Activated CD4-positive, alpha-beta T cell treated with anti-CD3 and anti-CD28 coated beads for 48 hours (primary cell): ENCODE measurements around the gene CFLAR.
"Not testable (repeated sequence)": the region's sequence is repeated elsewhere in the genome, so short reads cannot be mapped to it uniquely, and the experiment has no call there.

ENCODE experiments used
- DNase-seq: peaks from one replicate; pipeline ENCODE4 v3.0.0-alpha.2; 2020

Gene CFLAR

DNA sequence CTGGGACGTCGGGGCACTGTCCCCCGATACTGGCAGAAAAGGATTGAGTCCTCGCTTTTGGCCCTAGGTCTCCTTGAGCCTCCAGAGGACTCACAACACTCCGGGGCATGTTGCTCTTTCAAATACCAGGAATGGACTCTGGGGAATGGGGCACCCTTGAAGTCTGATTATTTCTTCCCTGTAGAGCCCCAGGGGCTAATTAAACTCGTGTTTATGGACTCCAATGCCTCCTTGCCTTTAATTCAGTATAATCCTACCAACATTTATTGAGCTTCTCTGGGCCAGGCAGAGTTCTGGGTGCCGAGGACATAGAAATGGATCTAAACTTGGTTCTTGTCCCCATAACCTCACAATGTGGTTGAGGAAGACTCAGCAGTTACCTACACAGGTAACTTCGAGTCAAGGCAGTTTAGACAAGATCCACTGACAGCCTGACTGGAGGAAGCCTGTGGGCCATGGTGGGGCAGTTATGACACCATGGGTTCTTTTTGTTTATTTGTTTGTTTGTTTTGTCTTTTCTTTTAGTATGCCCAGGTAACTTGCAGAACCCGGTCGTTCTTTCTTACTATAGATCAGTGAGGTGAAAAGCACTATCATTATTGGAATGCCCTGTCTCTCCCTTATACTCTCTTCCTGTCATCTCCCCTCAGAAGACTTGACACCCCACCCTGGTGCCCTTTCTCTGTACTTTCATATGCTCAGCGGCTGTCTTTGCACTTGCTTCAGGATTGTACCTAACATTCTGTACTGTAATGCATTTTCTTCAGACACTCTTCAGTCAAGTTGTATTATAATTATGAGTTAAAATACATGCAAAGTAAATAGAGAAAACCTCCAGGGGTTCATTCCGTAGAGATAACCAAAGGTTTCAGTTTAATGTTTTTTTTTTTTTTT is 3.2 kb downstream of the CFLAR start:
- DNase-seq = peak; percentile 39

DNA sequence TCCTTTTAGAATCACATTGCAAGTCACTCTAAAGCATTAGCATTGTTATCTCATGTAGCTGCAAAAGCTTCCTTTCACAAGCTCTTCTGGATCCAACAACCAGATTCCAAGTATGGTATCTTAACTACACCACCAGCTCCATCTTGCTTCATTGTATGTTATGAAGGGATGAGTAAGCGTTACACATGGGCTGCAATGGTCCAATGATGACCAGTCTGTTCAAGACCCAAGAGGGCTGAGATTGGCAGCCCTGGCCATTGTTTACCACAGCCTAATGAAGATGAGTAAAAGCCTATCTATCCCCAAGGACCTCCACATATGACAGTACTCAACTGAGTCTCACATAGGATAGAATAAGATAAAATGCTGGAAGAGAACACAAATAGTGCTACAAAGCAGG is 6.3 kb downstream of the CFLAR start:
- no peak for DNase-seq

DNA sequence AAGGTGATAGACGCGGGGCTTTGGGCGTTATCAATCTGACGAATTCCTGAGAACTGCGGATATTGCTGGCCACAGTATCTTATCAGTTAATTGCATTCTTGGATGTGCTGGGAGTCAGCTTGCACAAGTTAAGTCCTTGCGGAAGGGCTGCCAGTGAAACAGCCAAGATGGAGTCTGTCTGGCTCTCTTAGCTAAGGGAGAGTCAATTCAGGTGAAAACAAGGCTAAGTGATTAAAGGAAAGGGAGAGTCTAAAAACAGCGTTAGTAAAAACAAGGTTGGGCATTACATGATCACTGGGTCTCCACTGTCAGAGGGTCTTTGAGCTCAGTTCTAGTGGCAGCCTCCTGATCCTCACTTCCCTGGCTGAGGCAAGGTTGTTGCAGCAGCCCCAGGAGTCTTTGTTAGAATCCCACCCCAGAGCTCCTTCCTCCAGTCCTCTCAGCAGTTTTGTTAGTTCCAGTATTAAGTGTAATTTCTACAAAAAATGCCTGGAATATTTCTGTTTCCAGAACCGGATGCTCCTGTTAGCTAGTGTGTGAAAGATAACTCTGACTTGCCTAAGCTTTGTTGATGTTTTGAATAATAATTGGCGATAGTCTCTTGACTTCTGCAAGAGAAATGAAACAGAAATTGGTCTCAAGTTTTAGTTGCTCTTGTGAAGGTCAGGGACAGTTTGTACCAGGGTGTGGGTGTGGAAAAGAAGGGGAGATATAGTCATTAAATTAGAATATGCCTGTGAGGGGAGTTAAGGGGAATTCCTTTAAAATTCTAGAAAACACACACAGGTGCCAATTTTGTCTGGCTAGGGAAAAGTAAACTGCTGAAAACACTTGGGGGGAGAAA is 10.6 kb downstream of the CFLAR start:
- no peak for DNase-seq

DNA sequence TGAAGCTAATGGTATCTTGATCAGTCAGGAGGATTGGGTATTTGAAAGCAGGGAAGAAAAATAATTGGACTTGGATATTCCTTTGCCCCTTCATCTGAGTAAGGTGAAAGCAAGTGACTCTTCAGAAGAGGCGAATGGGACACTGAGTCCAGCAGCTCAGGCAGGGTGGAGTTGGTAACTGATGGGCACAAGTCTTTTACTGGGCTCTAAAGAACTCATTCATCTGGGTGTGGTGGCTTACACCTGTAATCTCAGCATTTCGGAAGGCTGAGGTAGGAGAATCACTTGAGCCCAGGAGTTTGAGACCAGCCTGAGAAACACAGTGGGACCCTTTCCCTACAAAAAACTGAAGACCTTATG is 11.2 kb downstream of the CFLAR start:
- DNase-seq = no peak

DNA sequence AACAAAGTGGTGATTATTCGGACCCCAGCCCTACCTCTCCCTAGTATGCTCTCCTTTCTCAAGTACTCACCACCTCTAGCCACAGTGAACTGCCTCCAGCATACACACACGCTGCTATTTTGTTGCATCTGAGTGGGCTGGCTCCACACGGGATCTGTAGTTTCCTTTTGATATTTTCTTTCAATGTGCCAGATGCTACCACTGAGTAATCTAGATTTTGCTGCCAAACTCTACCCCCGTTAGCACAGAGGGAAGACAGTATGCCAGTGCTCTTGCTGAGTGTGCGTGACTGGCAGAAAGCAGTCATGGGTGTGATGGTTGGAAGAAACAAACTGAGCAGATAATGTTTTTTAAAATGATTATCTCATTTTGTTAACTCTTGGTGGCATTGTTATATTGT is 11.6 kb downstream of the CFLAR start:
- DNase-seq = peak; percentile 76

DNA sequence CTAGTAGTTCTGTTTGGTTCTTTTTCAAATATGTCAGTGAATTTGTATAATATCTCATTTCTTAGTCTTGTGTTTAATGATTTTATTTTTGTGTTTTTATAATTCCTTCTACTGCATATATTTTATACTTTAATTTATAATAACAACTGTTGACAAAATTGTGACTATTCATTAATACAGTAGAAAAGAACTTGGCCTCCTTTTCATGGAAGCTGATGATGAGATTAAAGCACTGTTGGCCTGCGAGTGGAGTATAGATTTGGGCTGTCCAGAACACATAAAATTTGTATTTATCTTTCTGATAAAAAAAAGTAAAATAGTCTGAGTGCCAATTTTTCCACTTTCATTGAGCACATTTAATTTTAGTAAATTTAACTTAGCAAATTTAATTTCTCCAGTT is 12.1 kb downstream of the CFLAR start:
- no peak for DNase-seq

DNA sequence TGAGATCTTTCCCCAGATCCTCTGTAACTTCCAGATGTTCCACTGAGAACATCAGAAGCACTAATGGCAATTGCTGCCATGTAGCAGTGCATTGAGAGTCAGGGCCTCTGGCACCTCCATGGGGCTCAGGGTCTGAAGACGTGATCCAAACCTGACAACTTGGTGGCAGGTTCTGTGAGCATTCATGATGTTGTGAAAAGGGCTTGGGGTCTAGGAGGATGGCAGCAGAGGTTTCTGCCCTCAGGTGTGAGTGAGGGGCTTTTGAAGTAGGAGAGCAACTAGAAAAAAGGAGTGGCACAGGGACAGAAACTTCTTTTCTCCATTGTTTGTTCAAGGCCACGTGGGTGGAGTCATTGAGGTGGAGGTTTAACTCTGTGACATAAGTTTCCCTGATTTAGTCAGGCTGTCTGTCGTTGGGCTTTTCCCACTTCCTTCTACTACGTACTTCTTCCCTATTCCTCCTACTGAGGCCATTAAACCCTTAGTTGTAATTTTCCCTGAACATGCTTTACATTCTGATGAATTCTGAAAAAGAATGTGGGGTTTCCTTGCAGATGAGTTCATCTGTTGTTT is 13.1 kb downstream of the CFLAR start:
- DNase-seq = peak; percentile 64

DNA sequence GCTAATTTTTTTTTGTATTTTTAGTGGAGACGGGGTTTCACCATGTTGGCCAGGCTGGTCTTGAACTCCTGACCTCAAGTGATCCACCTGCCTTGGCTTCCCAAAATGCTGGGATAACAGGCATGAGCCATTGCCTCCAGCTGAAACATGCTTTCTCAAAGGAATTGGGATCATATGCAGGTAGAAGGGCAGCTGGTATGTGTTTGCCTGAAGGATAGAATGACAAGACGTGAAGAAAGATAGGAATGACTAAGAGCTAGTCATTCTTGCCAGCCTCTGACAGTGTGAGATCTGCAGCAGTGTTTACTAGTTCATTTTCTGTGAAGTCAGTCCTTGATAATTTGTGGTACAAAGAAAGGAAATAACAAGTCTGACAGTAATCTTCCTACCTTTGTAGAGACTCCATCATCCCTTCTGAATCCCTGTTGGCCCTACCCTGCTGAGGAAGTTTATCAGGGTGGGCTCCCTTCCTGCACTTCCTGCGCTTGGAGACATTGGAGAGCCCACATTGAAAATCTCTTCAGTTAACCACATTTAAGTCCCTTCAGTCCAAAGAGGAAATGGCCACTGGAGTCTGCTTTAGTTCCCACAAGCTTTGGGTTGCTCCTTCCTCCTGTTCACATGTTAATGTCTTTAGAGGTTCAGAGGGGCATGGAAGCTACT is 14.7 kb downstream of the CFLAR start:
- DNase-seq = peak; percentile 41

DNA sequence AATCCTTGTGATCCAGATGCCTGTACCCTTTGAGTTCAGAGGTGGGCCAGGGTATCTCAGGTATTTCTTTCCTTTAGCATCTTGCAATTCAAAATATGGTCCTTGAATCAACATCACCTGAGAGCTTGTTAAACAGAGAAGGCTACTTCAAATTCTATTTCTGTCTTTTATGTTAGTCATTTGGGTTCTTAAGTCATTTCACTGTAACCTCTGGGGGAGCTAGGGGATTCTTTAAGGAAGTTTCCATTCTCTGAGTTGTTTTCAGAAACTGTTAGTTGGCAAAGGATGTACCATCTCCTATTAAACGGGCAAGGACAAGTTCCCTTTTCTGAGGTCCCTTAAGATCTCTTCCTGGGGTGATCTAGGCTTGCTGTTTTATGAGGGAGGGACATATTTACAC is 16.6 kb downstream of the CFLAR start:
- DNase-seq = no peak

DNA sequence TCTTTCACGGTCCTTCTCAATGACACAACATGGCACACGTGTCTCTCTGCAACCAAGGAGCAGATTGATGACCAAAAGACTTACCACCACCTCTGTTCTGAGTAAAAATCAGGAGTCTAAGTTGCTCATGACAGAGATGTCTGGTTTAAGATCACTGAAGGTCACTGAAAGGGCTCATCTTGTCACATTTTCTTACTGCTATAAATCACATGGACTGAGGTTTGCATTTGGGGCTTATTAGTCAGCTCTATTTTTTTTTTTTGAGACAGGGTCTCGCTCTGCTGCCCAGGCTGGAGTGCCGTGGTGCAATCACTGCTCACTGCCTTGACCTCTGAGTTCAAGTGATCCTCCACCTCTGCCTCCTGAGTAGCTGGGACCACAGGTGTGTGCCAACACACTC is 19.4 kb downstream of the CFLAR start:
- no peak for DNase-seq

DNA sequence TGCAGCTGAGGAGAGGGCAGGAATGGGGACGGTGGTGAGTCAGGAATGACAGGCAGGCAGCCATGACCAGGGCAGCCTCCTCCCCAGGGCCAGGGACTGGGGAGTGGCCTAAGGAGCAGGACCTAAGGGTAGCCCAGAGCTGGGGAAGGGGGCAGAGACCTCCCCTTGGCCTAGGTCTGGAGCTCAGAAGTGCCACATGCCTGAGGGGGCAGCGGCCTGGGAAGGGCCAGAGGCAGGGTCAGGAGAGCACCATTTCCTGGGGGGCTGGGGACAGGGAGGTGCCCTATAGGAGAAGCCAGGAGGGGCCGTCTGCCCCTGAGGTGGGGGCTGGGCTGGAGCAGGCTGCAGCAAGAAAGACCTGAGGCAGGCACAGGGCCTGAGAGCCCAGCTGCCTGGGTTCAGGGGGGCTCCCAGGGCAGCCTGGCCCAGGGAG is 20.9 kb downstream of the CFLAR start:
- no peak for DNase-seq

DNA sequence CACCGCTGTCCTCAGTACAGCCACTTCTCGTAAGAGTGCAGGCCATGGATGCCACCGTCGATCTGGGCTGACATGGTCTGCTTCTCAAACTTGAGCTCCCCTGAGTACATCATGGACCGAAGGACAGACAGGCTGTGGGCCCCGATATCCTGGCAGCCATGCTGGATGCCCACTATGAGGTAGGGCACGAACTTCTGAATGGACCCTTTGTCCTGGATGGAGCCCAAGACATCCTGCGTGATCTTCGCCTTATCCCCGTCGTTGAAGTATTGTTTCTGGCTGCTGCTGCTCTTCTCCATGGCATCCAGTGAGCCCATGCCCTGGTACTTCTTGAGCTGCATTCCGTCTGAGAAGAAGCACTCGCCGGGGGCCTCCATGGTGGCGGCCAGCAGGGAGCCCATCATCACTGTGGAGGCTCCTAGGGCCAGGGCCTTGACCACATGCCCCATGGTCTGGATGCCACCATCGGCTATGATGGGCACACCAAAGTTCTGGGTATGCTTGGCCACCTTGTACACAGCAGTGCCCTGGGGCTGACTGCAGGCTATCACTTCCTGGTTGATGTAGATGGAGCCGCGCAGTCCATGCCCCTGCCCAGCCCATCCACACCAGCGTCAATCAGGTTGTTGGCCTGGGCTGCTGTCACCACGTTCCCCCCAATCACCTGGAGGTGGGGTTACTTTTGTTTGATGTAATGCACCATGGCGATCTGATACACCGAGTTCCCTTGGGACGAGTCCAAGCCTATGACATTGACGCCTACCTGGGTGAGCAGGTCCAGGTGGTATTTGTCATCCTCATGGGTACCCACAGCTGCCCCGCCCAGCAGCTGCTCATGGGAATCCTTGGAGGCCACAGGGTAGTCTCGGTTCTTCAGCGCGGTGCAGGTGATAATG is 21.8 kb downstream of the CFLAR start:
- no peak for DNase-seq

DNA sequence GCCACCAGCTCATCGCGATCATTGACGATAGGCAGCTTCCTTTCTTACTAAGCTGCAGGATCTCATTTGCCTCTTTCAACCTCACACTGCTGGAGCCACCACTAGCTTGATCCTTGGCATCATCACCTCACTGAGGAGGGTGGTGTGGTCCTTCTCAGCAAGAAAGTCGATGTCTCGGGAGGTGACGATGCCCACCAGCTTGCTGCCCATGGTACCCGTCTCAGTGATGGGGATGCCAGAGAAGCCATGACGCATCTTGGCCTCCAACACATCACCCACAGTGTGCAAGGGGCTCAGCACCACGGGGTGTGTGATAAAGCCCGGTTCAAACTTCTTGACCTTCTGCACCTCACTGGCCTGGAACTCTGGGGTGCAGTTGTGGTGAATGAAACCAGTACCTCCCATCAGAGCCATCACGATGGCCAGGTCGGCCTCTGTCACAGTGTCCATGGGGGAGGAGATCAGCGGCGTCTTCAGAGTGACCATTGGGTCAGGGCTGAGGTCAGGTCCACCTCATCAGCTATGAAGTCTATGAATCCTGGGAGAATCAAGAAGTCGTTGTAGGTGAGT is 22.5 kb downstream of the CFLAR start:
- DNase-seq = no peak

DNA sequence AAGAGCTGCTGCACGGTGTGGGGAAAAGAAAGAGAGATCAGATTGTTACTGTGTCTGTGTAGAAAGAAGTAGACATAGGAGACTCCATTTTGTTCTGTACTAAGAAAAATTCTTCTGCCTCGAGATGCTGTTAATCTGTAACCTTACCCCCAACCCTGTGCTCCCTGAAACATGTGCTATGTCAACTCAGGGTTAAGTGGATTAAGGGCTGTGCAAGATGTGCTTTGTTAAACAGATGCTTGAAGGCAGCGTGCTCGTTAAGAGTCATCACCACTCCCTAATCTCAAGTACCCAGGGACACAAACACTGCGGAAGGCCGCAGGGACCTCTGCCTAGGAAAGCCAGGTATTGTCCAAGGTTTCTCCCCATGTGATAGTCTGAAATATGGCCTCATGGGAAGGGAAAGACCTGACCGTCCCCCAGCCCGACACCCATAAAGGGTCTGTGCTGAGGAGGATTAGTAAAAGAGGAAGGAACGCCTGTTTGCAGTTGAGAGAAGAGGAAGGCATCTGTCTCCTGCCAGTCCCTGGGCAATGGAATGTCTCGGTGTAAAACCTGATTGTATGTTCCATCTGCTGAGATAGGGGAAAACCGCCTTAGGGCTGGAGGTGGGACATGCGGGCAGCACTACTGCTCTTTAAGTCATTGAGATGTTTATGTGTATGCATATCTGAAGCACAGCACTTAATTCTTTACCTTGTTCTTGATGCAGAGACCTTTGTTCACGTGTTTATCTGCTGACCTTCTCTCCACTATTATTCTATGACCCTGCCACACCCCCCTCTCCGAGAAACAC is 23.2 kb downstream of the CFLAR start:
- DNase-seq = not testable (repeated sequence)

DNA sequence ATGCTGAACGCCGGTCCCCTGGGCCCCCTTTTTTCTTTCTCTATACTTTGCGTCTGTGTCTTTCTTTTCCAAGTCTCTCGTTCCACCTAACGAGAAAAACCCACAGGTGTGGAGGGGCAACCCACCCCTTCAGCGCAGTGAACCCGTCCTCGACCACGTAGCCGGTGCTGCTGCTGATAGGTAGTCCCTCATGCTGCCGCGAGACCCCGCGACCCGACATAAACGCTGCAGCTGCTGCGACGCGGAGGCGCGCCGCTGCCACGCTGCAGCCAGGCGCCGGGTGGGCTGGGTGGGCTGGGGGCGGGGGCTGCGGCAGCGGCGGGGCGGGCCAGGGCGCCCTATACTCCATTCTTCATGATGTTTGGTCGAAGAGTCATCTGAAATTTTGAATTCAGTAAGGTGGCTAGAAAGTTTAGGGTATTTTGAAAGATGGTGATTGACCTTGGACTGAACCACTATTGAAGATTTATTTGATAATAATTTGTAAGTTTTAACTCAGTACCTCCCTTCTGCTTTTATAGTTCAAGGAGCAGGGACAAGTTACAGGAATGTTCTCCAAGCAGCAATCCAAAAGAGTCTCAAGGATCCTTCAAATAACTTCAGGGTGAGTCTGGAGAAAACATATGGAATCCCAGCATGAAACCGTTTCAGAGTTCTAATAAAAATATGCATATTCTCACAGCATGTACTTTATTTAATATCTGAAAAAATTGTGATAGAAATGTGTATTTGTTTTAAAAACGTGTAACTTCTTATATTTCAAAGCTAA is 24.1 kb downstream of the CFLAR start:
- no peak for DNase-seq

DNA sequence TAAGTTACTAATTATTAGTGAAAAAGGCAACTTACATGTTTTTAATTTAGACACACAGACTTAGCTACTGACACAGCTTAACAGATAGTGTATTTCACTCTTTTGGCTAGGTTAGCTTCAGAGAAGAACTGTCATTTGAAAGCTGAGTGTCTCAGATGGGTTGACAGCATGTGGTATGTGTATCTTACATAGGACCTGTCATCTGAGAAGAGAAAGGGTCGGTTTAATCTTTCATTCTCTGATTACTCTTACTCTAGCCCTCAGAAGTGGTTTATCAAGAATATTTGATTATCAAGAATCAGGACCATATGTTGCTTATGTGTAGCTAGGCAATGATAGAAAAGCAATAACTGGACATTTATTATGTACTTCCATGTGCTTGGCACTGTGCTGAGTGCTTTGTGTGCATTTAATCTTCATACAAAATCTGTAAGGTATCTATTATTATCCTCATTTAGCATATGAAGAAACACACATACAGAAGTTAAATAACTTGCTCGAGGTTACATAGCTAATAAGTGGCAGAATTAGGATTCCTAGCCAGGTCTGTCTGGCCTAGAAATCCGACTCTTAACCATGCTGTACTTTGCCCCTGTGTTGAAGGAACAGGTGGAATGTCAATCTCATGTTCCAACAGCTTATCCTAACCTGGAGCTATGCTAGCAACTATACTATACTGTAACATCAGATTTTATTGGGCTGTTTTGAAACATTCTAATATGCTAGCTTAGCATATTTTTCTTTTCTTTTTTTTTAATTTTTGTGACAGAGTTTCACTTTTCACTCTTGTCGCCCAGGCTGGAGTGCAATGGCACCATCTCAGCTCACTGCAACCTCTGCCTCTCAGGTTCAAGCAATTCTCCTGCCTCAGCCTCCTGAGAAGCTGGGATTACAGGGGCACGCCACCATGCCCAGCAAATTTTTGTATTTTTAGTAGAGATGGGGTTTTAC is 28.4 kb downstream of the CFLAR start:
- DNase-seq = no peak

DNA sequence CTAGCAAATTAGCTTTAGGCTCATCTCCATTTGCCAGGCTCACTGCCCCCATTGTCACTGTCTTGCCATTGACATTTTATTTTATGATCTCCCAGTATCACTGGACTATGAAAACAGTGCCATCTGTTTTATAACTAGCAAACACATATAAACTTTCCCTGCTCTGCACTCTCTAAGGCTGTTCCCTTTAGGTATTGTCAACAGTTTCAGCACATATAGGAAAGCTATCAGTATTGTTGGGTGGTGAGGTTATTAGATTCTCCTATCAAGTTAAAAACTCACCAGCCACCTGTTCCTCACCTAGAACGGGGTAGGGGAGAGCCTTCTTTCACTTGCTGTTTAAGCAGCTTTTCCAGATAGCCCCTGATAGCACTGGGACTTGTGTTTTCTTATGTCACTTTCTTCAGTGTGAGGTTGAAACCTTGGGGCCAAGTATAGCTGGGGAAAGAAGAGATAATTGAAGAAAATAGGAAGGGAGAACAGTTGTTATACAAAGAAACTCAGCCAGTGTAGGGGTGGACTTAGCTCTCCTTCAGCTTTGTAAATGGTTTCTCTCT is 32.5 kb downstream of the CFLAR start:
- DNase-seq = no peak

DNA sequence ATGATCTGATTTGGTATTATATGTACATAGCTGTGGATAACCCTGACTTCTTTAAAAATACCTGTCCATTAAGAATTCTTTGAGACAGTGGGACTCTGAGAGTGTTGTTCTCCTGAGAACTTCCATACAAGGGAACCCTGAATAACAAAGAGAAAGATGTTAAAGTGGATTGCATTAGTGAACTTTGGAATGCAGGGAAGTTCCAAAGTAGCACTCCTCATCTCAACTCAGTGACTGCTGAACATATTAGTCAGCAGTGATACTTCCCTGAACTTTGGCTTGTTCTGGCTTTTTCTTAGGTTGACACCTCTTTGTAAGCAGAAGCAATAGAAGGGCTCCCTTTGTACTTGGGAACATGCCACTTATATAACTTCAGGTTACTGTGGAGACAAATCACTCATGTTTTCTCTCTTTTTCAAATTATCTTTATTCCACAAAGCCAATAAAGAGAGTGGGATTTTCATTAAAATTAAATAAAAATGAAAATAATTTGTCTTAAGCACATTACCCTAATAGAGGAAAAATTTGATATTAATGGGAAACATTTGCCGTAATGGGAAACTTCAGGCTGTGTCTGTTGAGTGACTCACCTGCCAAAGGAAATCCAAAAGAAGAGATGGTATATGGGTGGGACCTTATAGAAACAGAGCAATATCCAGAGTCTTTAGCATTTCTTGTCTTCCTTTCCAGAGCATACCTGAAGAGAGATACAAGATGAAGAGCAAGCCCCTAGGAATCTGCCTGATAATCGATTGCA is 33.3 kb downstream of the CFLAR start:
- no peak for DNase-seq
